ENCODE measurements around the gene SFXN3.

SFXN3 gene

DNA sequence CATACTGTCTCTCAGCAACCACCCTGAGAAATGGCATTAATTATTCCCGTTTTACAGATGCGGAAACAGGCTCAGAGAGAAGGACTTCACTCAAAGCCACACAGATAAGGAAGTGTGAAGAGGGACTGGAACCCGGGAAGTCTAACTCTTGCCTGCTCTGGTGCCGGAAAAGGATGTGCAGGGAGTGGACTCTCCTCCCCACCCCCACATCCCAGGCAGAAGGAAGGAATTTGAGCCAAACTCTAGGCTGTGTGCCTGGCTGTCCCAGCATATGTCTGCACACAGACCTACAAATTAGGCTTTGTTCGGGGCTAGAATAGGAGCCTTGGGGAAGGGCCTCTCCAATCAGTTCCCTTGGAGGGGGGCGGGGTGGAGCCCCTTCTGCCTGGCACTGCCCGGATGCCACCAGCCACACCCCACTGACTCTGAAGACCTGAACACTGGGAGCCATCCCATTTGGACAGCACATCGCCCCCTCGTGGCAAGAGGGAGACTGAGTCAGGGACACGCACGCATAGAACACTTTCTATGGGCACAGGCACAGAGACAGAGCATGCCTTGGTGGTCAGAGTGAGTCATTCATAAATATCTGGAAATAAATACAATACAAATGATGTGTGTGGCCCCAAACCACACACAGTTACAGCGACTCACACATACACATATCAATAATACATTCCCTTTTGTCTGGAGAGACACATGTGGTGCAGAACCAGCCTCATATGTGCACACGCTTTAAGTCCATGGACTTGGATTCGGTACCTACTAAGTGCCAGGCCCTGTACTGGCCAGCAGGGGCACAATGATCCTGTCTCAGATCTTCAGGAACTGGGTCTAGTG lies 18.3 kb upstream of the SFXN3 start:
- no peaks in the 10 kb centered on the region for H4K20me1 ChIP-seq (ENCODE audit: low read depth, low read length)
- no peak overlapping the region for H3K4me2 ChIP-seq (ENCODE audit: low read depth, low read length, poor library complexity, severe bottlenecking)
- no peak overlapping the region for H2AFZ ChIP-seq (ENCODE audit: low read depth, low read length, severe bottlenecking)
- H3K4me3 ChIP-seq (ENCODE audit: insufficient read depth, low read length, poor library complexity, severe bottlenecking): no peak overlapping the region
- H3K27me3 ChIP-seq (ENCODE audit: low read length): no peaks in the 10 kb centered on the region
- no peaks in the 10 kb centered on the region for H3K9me2 ChIP-seq (replicated peaks; ENCODE audit: insufficient read depth, low read length)
- no peaks in the 10 kb centered on the region for H3F3A ChIP-seq (ENCODE audit: insufficient read depth)
- H3K27ac ChIP-seq (ENCODE audit: low read depth, low read length): no peak overlapping the region
- H3K36me3 ChIP-seq (ENCODE audit: low read length): no peaks in the 10 kb centered on the region
- TF ChIP-seq, protein P1, sequence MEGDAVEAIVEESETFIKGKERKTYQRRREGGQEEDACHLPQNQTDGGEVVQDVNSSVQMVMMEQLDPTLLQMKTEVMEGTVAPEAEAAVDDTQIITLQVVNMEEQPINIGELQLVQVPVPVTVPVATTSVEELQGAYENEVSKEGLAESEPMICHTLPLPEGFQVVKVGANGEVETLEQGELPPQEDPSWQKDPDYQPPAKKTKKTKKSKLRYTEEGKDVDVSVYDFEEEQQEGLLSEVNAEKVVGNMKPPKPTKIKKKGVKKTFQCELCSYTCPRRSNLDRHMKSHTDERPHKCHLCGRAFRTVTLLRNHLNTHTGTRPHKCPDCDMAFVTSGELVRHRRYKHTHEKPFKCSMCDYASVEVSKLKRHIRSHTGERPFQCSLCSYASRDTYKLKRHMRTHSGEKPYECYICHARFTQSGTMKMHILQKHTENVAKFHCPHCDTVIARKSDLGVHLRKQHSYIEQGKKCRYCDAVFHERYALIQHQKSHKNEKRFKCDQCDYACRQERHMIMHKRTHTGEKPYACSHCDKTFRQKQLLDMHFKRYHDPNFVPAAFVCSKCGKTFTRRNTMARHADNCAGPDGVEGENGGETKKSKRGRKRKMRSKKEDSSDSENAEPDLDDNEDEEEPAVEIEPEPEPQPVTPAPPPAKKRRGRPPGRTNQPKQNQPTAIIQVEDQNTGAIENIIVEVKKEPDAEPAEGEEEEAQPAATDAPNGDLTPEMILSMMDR (IDR thresholded peaks at IDR 0.05; ENCODE audit: insufficient read depth, low read length, poor library complexity, severe bottlenecking): peak; percentile 97
- no peak for TF ChIP-seq EZH2phosphoT487 (conservative IDR thresholded peaks at IDR 0.05; ENCODE audit: low read length)
- H3K9ac ChIP-seq (ENCODE audit: low read length): no peak overlapping the region
- H3K79me2 ChIP-seq (ENCODE audit: insufficient read depth, low read length): no peaks in the 10 kb centered on the region
- no peaks in the 10 kb centered on the region for H3K9me3 ChIP-seq (ENCODE audit: insufficient read depth, low read length)

DNA sequence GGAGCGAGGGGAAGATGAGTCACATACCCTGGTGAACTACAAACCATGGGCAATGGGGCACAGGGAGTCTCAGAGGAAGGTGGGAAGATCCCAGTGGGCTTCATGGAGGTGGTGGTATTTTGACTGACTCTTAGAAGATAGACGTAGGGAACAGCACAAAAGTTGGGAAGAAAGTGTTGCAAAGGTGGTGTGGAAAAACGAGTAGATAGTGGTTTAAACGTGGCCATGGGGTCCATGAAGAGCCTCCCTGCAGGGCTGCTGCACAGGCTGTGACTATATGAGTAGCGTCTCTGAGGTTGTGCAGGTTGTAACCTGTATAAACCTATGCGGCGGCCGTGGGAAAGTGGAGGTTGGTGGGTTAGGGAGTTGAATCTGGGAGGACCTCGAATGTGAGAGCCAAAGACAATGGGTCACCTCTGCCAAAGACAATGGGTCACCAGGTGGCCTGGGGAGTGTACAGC lies 17.6 kb upstream of the SFXN3 start:
- no peak for TF ChIP-seq EZH2phosphoT487 (conservative IDR thresholded peaks at IDR 0.05; ENCODE audit: low read length)
- TF ChIP-seq, protein P1 (IDR thresholded peaks at IDR 0.05; ENCODE audit: insufficient read depth, low read length, poor library complexity, severe bottlenecking): no peak
- H3K4me2 ChIP-seq (ENCODE audit: low read depth, low read length, poor library complexity, severe bottlenecking): no peak overlapping the region

DNA sequence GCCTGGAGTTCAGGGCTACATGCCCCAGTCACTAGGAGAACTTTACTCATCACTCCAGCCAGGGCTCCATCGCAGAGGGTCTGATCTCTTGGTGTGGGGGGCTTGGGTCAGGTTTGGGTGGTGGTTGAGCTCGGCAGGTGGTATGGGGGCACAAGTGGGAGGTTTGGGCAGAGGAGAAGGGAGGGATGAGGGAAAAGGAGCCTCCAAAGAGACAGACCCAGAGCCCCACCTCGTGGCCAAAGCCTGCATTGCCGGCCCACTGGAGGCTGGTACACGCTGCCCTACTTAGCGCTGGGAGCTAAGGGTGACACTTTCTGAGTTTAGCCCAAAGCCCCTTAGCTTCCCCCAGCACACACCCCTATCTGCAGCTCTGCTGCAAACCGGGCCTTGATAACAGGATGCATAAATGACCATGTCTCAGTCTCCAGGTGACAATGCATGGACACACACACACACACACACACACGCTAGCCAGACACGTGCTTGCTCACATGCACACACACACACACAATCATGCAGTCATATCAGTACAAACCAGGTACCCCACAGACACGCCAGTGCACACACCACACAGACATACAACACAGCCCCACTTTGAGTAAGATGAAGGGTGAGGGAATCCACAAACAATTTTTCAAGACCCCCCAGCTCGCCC lies 16.7 kb upstream of the SFXN3 start:
- Histone ChIP-seq H3K9me3 (ENCODE audit: insufficient read depth, low read length) (no peaks in the 10 kb centered on the region), H3K9me2 (replicated peaks; ENCODE audit: insufficient read depth, low read length) (no peaks in the 10 kb centered on the region), H3K79me2 (ENCODE audit: insufficient read depth, low read length) (no peaks in the 10 kb centered on the region), H3K27ac (ENCODE audit: low read depth, low read length) (no peak overlapping the region), H3K36me3 (ENCODE audit: low read length) (no peaks in the 10 kb centered on the region), H3K4me3 (ENCODE audit: insufficient read depth, low read length, poor library complexity, severe bottlenecking) (no peak overlapping the region), H2AFZ (ENCODE audit: low read depth, low read length, severe bottlenecking) (no peak overlapping the region), H3K4me2 (ENCODE audit: low read depth, low read length, poor library complexity, severe bottlenecking) (no peak overlapping the region), H3F3A (ENCODE audit: insufficient read depth) (no peaks in the 10 kb centered on the region), H3K9ac (ENCODE audit: low read length) (no peak overlapping the region), H4K20me1 (ENCODE audit: low read depth, low read length) (no peaks in the 10 kb centered on the region), H3K27me3 (ENCODE audit: low read length) (no peaks in the 10 kb centered on the region)
- no peak for TF ChIP-seq EZH2phosphoT487 (conservative IDR thresholded peaks at IDR 0.05; ENCODE audit: low read length)
- TF ChIP-seq, protein P1 (IDR thresholded peaks at IDR 0.05; ENCODE audit: insufficient read depth, low read length, poor library complexity, severe bottlenecking): peak; percentile 73

More for the DNA sequence above, 17.6 kb upstream of the SFXN3 start:
- Histone ChIP-seq H3F3A (ENCODE audit: insufficient read depth) (no peaks in the 10 kb centered on the region), H3K9me2 (replicated peaks; ENCODE audit: insufficient read depth, low read length) (no peaks in the 10 kb centered on the region), H3K9ac (ENCODE audit: low read length) (no peak overlapping the region), H3K27me3 (ENCODE audit: low read length) (no peaks in the 10 kb centered on the region), H3K9me3 (ENCODE audit: insufficient read depth, low read length) (no peaks in the 10 kb centered on the region), H4K20me1 (ENCODE audit: low read depth, low read length) (no peaks in the 10 kb centered on the region), H2AFZ (ENCODE audit: low read depth, low read length, severe bottlenecking) (no peak overlapping the region), H3K79me2 (ENCODE audit: insufficient read depth, low read length) (no peaks in the 10 kb centered on the region), H3K27ac (ENCODE audit: low read depth, low read length) (no peak overlapping the region), H3K4me3 (ENCODE audit: insufficient read depth, low read length, poor library complexity, severe bottlenecking) (no peak overlapping the region), H3K36me3 (ENCODE audit: low read length) (no peaks in the 10 kb centered on the region)
